PC-9 (cell line): Measurements from ENCODE around the gene KCNN3. TPM values are rescaled to one million over a fixed set of nuclear protein-coding genes. Genes with fewer than 3 reads are reported as not detected.

Source experiments
- BruUV-seq: library from RNA; stranded (reverse); fragments of 400-500 nt; replicated peaks from 2 replicates; lab custom pipeline; 2021; lab: Mats Ljungman, UMichigan
- CTCF ChIA-PET: fragments of 300-600 bp; sonication (Branson Sonifier 250); formaldehyde crosslinking; loops from one replicate; lab custom pipeline; 2022; ENCODE audit warnings: antibody characterized with exemption; lab: Charles Lee
- POLR2A ChIA-PET: fragments of 300-600 bp; sonication (Branson Sonifier 250); formaldehyde crosslinking; loops from one replicate; lab custom pipeline; 2022; ENCODE audit warnings: antibody characterized with exemption; ENCODE audit not compliant: unreplicated experiment; lab: Charles Lee
- DNase-seq, 2 experiments: peaks; one replicate each; pipeline versions ENCODE4 v3.0.0 to v3.0.0-alpha.2; 2015 to 2022; ENCODE audit warnings: mixed read lengths in 1 of 2
- H2AFZ ChIP-seq: fragments of 200-600 bp; sonication (generic); 2 replicates; pipeline ENCODE4 v1.8.1; 2017; ENCODE audit warnings: antibody characterized with exemption
- H3F3A ChIP-seq: fragments of 200-600 bp; sonication (generic); 2 replicates; pipeline ENCODE4 v1.8.1; 2017; ENCODE audit warnings: antibody characterized with exemption, mild to moderate bottlenecking, low read depth; ENCODE audit not compliant: insufficient read depth
- H3K27ac ChIP-seq: fragments of 200-600 bp; sonication (generic); 2 replicates; pipeline ENCODE4 v1.6.1; 2016; ENCODE audit warnings: mixed run types
- H3K27me3 ChIP-seq: fragments of 200-600 bp; sonication (generic); 2 replicates; pipeline ENCODE4 v1.6.1; 2016; ENCODE audit warnings: low read depth, mixed run types; ENCODE audit not compliant: insufficient read depth
- H3K36me3 ChIP-seq: fragments of 200-600 bp; sonication (generic); 2 replicates; pipeline ENCODE4 v1.6.1; 2016; ENCODE audit warnings: low read depth, mixed run types
- H3K4me1 ChIP-seq: fragments of 200-600 bp; sonication (generic); replicated peaks from 2 replicates; pipeline ENCODE4 v1.6.1; 2016; ENCODE audit warnings: mixed run types; ENCODE audit not compliant: insufficient read depth
- H3K4me2 ChIP-seq: fragments of 200-600 bp; sonication (generic); 2 replicates; pipeline ENCODE4 v1.6.1; 2017; ENCODE audit warnings: mixed run types
- H3K4me3 ChIP-seq: fragments of 200-600 bp; sonication (generic); 2 replicates; pipeline ENCODE4 v1.6.1; 2016; ENCODE audit warnings: mixed run types
- H3K79me2 ChIP-seq: fragments of 200-600 bp; sonication (generic); 2 replicates; pipeline ENCODE4 v1.6.1; 2017; ENCODE audit warnings: low read depth, mixed run types
- H3K9me2 ChIP-seq: fragments of 200-600 bp; sonication (generic); 2 replicates; pipeline ENCODE4 v1.8.1; 2017; ENCODE audit warnings: mild to moderate bottlenecking; ENCODE audit not compliant: insufficient read depth
- H3K9me3 ChIP-seq: fragments of 200-600 bp; sonication (generic); 2 replicates; pipeline ENCODE4 v1.8.1; 2016; ENCODE audit warnings: low read depth; ENCODE audit not compliant: insufficient read depth
- H4K20me1 ChIP-seq: fragments of 200-600 bp; sonication (generic); 2 replicates; pipeline ENCODE4 v1.8.1; 2017; ENCODE audit not compliant: insufficient read depth
- EZH2 ChIP-seq: fragments of 200-600 bp; sonication (generic); IDR thresholded peaks from 2 replicates; pipeline ENCODE4 v1.8.0; 2017; ENCODE audit warnings: antibody characterized with exemption, low read depth
- intact Hi-C: fragments of 100-400 bp; cut with micrococcal nuclease; formaldehyde crosslinking; loops from one replicate; pipeline ENCODE4 v1.10.0; 2022; ENCODE audit not compliant: unreplicated experiment
- total RNA-seq: library from RNA; stranded (reverse); gene quantifications from 2 replicates; pipeline ENCODE4 v1.2.3, GENCODE V29; 2021
- TF ChIP-seq, protein P1 (sequence below): fragments of 200-600 bp; sonication (generic); conservative IDR thresholded peaks from 2 replicates; pipeline ENCODE4 v1.6.1; 2017; ENCODE audit warnings: mixed run types, antibody characterized with exemption, mild to moderate bottlenecking, moderate library complexity

The KCNN3 gene
- total RNA-seq, 1 experiment from 2014 or later = 1.1 TPM

DNA sequence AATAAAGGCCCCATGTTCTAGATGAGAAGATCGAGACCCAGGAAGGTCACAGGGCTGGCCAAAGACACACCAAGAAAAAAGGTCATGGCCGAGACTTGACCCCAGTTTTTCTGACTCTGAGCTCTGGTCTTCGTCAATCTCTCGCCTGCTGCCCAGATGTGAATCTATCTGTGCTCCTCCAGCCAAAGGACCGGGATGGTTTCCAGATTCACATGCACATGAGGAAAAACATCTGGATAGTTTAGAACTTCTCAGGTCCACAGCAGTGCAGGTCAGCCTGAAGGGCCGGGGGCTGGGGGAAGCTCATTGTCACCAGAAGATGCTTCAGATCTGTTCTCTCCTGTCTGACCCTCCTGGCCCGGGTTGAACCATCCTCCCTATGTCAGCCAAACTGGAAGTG lies 49.0 kb downstream of the KCNN3 start:
- no peak overlapping the region for H3K4me2 ChIP-seq
- ChIA-PET POLR2A (no interaction called here), CTCF (no interaction called here)
- H3K27me3 ChIP-seq = peaks cover 73% of the 10 kb centered on the region
- H3F3A ChIP-seq = no peaks in the 10 kb centered on the region
- no peak overlapping the region for H3K27ac ChIP-seq
- H2AFZ ChIP-seq = no peak overlapping the region
- no peaks in the 10 kb centered on the region for H3K4me1 ChIP-seq
- intact Hi-C loops = no loop called here
- no TSS peak for BruUV-seq
- H4K20me1 ChIP-seq = no peaks in the 10 kb centered on the region
- no peaks in the 10 kb centered on the region for H3K79me2 ChIP-seq
- no peaks in the 10 kb centered on the region for H3K36me3 ChIP-seq
- TF ChIP-seq, protein P1, sequence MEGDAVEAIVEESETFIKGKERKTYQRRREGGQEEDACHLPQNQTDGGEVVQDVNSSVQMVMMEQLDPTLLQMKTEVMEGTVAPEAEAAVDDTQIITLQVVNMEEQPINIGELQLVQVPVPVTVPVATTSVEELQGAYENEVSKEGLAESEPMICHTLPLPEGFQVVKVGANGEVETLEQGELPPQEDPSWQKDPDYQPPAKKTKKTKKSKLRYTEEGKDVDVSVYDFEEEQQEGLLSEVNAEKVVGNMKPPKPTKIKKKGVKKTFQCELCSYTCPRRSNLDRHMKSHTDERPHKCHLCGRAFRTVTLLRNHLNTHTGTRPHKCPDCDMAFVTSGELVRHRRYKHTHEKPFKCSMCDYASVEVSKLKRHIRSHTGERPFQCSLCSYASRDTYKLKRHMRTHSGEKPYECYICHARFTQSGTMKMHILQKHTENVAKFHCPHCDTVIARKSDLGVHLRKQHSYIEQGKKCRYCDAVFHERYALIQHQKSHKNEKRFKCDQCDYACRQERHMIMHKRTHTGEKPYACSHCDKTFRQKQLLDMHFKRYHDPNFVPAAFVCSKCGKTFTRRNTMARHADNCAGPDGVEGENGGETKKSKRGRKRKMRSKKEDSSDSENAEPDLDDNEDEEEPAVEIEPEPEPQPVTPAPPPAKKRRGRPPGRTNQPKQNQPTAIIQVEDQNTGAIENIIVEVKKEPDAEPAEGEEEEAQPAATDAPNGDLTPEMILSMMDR = no peak
- no peak for TF ChIP-seq EZH2
- no peak for DNase-seq
- H3K9me3 ChIP-seq = no peaks in the 10 kb centered on the region
- H3K9me2 ChIP-seq = no peaks in the 10 kb centered on the region
- H3K4me3 ChIP-seq = no peak overlapping the region

DNA sequence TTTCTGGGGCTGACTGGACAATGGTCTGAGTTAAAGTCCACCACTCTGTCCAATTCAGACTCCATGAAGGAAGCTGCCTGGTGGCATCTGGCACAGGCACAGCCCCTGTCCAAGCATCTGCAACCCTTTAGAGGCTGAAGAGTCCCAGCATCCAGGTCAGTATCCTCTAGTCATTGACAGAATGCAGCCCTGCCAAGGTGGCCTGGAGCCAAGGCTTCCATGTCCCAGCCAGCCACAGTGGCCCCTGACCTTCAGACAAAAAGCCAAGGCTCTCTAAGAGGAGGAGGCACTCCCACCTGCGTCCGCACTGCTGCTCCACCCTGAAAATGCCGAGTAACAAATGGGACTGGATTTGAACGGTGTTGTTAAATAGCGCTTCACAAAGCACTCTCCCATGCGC lies 49.4 kb downstream of the KCNN3 start:
- BruUV-seq = no TSS peak
- no peak overlapping the region for H3K4me3 ChIP-seq
- no peak for DNase-seq
- H3K79me2 ChIP-seq = no peaks in the 10 kb centered on the region
- no peak overlapping the region for H3K27ac ChIP-seq
- H3K4me1 ChIP-seq = no peaks in the 10 kb centered on the region
- POLR2A ChIA-PET = no interaction called here
- no peaks in the 10 kb centered on the region for H3K9me2 ChIP-seq
- intact Hi-C loops = no loop called here
- H3K4me2 ChIP-seq = no peak overlapping the region
- H3F3A ChIP-seq = no peaks in the 10 kb centered on the region
- H3K36me3 ChIP-seq = no peaks in the 10 kb centered on the region
- no peak overlapping the region for H2AFZ ChIP-seq
- no peaks in the 10 kb centered on the region for H4K20me1 ChIP-seq
- H3K27me3 ChIP-seq = peaks cover 75% of the 10 kb centered on the region
- CTCF ChIA-PET = no interaction called here
- H3K9me3 ChIP-seq = no peaks in the 10 kb centered on the region
- TF ChIP-seq, protein P1 = no peak
- no peak for TF ChIP-seq EZH2

DNA sequence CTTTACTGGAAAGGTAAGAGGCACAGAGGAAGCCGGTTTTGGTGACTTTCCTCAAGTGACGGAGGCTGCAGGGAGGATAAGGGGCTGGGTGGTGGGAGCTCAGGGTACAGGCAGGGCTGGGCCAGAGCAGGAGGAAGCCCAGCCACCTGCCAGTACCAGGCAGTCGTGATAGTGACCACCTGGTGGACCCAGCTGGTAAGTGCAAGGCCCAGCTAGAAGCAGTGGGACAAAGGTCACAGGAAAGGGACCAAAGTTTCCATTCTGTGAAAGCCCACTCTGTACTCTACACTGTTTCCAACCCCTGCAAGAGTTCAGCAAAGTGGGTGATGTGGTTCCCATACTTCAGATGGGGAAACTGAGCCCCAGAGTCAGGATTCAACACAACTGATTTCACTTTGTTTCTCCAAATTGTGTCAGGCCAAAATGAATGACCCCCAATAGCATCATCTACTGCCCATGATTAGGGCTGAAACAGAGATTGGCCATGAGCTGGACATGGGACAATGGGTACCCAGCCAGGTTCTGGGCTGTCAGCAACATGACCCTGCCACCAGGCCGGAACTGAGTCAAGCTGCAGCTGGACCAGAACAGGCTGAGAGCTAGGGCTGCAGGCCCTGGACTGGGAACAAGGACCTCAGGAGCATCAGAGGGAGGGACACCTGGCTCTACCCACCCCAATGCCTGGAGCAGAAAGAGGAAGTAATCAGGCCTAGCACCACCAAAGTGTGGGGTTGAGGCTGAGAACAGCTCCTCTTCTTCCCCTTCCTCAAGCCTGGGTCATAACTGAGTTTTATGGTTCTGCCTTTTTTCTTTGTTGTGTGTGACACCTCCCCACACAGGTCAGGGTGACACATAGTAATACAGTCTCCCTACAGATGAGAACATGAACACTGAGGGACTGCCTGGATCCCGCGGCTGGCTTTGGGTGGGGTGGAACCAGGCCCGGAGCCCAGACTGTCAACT lies 50.2 kb downstream of the KCNN3 start:
- TF ChIP-seq, protein P1 = peak; percentile 65
- TF ChIP-seq EZH2 = no peak
- no TSS peak for BruUV-seq
- H3K4me1 ChIP-seq = no peaks in the 10 kb centered on the region
- ChIA-PET POLR2A (no interaction called here), CTCF (interaction anchor here (0.6 kb wide), 1 partner anchor 72 kb away, joined by 4 read pairs; no protein-coding TSS in a partner anchor)
- H3K9me2 ChIP-seq = no peaks in the 10 kb centered on the region
- no peaks in the 10 kb centered on the region for H3K79me2 ChIP-seq
- no peak overlapping the region for H3K27ac ChIP-seq
- DNase-seq = peak in 1 of 2 experiments; percentile 11
- no peaks in the 10 kb centered on the region for H3K36me3 ChIP-seq
- no peak overlapping the region for H3K4me3 ChIP-seq
- intact Hi-C loops = no loop called here
- H4K20me1 ChIP-seq = no peaks in the 10 kb centered on the region
- H3K4me2 ChIP-seq = no peak overlapping the region
- no peaks in the 10 kb centered on the region for H3K9me3 ChIP-seq
- peaks cover 78% of the 10 kb centered on the region for H3K27me3 ChIP-seq
- no peak overlapping the region for H2AFZ ChIP-seq
- no peaks in the 10 kb centered on the region for H3F3A ChIP-seq
